ENCODE measurements around the gene ATP6V0B.
A peak's percentile ranks its signal among the peaks of the same experiment; 100 is the strongest.

Gene ATP6V0B

DNA sequence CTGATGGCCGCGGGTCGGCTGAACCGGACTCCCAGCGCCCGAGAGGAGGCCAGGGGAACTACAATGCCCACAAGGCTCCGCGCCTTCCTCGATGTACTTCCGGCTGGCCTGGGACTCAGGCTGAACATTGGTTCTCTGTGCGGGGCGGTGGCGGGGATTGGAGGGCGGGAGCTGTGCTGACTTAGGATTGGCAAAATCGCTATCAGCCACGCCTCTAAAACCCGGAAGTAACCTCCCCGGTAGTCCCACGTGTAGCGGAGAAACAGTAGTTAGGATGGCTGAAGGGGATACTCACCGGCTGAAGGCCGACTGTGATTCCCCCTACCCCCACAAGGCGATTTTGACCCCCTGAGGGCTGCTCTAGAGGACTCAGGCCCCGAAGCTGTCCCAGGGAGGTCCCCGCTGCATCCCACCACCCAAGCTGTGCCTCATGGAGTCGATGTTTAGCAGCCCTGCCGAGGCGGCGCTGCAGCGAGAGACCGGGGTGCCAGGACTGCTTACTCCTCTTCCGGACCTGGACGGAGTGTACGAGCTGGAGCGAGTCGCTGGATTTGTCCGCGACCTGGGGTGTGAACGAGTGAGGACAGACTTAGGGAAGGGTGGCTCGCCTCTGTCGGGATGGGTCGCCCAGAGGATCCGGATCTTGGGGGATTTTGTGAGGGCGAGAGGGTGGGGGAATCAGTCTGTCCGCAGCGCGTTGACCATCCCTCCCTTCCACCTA is 4.9 kb upstream of the ATP6V0B start, which contains the start of gene DPH2:
TSS of gene DPH2 (plus strand) at position 265 of the 721 bp plus-strand sequence. CDS start at position 431, 166 bp downstream.
- DNase-seq (ENCODE audit: low read depth in 2 of 2), result peak; percentile 82 to 88

DNA sequence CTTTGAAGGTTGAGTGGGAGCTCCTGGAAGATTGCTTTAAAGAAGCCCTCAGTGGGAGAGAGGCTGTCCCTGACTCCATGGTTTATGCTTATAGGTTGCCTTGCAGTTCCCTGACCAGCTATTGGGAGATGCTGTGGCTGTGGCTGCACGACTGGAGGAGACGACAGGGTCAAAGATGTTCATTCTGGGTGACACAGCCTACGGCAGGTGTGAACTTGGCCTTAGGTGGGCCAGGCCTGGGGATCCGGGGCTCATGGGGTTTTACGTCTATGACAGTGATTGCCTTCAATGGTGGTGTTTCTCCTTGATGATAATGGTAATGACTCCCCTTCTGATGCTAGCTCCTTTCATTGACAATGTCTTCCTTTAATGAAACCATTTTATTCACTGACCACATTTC is 4.3 kb upstream of the ATP6V0B start:
- DNase-seq (ENCODE audit: low read depth in 2 of 2), result no peak

DNA sequence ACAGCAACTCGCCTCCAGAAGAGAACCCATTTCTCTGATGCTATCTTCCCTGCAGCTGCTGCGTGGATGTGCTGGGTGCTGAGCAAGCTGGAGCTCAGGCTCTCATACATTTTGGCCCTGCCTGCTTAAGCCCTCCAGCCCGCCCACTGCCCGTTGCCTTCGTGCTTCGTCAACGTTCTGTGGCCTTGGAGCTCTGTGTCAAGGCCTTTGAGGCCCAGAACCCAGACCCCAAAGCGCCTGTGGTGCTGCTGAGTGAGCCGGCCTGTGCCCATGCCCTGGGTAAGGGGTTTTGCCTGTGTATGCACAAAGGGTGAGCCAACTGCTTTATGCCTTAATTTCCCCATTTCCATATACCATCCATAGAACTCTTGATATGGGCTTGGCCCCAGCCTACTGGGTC is 3.8 kb upstream of the ATP6V0B start:
- no peak for DNase-seq (ENCODE audit: low read depth in 2 of 2)

DNA sequence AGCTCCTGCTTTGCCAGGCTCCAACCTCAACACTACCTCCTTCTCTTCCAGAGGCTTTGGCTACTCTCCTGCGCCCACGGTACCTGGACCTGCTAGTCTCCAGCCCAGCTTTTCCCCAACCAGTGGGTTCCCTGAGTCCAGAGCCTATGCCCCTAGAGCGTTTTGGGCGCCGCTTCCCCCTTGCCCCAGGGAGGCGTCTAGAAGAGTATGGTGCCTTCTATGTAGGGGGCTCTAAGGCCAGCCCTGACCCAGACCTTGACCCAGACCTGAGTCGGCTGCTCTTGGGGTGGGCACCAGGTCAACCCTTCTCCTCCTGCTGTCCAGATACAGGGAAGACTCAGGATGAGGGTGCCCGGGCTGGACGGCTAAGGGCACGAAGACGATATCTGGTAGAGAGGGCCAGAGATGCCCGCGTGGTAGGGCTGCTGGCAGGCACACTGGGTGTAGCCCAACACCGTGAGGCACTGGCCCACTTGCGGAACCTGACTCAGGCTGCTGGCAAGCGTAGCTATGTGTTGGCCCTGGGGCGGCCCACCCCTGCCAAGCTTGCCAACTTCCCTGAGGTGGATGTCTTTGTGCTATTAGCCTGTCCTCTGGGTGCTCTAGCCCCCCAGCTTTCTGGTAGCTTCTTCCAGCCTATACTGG is 3.3 kb upstream of the ATP6V0B start:
- no peak for DNase-seq (ENCODE audit: low read depth in 2 of 2)

DNA sequence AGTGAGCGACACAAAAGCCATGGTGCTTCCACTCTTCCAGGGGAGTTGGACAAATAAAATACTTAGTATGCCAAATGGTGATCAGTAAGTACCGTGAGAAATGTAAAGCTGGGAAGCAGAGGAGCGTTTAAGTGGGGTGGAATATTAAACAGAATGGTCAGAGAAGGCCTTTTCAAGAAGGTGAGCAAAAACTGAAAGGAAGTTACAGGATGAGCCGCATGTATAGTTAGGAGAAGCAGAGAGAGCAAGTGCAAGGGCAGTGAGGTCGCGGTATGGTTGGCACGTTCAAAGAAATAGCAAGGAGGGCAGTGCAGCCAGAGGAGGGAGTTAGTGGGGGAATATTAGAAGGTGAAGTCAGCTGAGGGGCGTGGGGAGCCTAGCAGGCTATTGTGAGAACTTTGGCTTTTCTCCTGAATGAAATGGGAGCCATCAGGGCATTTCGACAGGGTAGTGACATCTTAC is 748 bp upstream of the ATP6V0B start:
- no peak for DNase-seq (ENCODE audit: low read depth in 2 of 2)

DNA sequence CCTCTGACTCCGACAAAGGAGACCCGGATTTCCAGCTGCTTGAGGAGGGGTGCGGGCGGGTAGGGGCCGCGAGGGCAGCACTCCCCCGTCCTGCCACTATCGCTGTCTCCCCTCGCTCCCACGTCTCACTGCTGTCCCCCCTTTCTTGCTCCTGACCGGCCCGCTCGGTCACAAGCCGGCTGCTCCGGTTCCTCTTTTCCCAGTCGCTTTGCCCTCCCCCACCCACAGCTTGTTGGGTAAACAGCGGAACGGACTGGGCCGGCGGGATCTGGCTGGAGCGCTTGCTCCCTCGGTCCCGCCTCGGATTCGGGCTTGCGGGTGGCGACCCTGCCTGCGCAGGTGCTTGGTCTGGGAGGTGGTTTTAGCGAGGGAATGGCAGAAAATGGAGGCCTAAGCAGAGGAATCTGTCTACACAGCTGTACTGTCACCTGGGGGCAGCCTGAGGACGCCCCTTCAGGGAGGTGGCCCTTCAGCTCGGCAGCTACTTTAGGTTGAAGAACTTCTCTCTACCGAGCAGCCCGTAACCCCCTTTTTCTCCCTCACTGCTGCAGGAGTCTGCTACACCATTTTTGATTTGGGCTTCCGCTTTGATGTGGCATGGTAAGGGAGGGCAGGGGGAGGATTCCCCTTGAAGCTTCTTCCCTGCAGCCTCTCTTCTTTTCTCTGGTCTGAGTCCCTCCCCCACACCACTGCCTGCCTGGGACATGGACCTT is 645 bp downstream of the ATP6V0B start:
- DNase-seq (ENCODE audit: low read depth in 2 of 2), result no peak

DNA sequence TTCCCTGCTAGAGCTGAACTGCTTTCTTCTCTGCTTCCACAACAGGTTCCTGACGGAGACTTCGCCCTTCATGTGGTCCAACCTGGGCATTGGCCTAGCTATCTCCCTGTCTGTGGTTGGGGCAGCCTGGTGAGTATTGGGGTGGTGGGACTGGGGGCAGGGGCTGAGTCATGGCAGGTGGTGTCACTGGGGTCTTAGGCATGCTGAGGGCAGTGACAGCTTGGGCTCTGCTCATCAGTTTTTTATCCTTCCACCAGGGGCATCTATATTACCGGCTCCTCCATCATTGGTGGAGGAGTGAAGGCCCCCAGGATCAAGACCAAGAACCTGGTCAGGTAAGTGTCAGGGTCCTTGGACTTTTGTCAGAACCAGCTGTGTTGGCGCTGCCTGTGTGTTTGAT is 1.3 kb downstream of the ATP6V0B start:
- no peak for DNase-seq (ENCODE audit: low read depth in 2 of 2)

DNA sequence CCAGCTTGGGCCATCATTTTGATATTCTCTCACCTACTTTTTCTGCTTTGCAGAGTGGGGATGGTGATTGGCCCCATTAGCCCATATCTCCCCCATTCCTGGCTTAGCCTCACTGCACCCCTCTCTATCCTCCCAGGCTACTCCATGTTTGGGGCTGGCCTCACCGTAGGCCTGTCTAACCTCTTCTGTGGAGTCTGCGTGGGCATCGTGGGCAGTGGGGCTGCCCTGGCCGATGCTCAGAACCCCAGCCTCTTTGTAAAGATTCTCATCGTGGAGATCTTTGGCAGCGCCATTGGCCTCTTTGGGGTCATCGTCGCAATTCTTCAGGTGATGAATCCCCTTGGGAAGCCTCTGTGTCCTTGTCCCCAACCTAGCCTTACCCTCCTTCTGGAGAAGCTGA is 2.1 kb downstream of the ATP6V0B start:
- DNase-seq (ENCODE audit: low read depth in 2 of 2), result no peak

DNA sequence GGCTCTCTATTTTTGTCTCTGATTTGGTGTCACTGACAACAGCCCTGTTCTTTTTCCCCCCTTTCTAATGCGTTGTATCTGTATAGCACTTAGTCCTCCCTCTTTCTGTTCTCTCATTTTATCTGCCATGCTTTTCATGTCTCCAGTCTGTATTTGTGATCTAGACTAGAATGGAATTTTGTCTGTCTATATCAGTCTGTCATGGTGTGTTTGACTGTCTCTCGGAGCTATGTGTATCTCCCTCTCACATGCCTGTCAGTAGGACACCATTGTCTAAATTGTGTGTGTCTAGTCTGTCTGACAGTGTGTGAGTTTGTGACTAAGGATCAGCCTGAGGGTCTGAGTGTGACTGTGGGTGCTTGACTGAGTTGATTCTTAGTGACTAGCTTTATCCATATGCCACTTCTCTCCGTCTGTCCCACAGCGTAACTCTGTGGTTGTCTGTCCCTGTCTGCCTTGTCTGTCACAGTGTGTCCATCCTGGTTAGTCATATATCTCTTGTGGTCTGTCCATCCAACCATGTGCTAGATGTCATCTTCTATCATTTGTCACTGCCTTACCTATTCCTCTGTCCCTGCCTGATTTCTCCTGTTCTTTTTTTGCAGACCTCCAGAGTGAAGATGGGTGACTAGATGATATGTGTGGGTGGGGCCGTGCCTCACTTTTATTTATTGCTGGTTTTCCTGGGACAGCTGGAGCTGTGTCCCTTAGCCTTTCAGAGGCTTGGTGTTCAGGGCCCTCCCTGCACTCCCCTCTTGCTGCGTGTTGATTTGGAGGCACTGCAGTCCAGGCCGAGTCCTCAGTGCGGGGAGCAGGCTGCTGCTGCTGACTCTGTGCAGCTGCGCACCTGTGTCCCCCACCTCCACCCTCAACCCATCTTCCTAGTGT is 2.9 kb downstream of the ATP6V0B start:
- DNase-seq (ENCODE audit: low read depth in 2 of 2), result no peak

DNA sequence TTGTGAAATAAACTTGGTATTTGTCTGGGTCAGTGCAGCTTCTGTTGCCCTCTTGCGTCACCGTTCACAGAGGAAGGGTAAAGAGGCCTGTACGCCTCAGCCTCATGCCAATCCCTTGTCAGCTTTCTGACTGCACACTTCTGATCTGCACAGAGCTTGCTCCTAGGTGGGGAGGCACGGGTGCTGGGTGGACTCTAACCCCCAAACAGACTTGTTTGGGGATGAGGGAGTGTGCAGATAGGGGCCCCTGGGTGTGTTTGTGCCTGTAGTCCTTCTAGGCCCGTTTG is 3.4 kb downstream of the ATP6V0B start:
- DNase-seq (ENCODE audit: low read depth in 2 of 2), result no peak

DNA sequence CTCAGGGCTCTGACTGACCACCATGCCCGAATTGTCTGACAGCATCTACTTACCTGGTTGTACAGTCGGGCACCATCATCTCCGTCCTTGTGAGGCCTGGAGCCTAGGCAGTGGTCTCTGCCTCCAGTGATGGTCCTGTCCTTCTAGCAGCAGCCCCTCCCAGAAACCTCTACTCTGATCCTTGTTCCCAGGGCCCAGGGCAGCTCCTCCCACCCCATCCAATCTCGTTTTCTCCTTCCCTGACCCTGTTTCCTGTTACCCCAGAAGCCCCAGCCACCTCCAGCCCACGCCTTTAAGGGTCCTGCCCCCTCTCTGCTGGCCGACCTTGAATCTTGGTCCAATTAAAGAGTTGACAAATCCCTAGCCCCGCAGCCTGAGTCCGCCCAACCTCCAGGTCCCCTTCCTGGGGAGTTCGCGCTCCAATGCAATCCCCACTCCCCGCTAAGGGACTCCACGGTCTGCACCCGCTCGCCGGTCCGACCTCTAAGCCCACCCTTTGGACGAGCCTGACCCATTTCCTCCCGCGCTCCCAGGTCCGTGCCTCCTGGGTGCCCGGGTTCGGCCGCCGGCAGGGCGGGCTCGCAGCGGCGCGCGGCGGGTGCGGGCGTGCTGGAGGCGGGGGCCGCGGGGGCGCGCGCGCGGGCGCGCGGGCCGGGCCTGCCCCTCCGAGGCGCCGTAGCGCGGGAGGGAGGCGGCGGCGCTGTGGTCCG is 3.9 kb downstream of the ATP6V0B start, which contains the start of gene B4GALT2:
TSS of gene B4GALT2 (plus strand) at position 660 of the 710 bp plus-strand sequence. CDS start 1,951 bp downstream, outside the sequence.
- no peak for DNase-seq (ENCODE audit: low read depth in 2 of 2)

DNA sequence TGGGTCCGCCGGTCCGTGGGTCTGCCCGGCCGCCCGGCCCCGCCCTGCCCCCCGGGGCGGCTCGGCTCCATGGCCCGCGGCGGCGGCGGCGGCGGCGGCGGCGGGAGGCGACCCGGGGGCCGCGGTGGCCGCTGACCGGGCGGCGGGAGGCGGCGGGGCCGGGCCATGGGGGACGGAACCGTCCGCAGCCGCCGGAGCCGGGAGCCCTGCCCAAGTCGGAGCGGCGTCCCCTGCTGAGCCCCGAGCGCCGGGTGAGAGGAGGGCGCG is 4.4 kb downstream of the ATP6V0B start:
- DNase-seq (ENCODE audit: low read depth in 2 of 2), result no peak

DNA sequence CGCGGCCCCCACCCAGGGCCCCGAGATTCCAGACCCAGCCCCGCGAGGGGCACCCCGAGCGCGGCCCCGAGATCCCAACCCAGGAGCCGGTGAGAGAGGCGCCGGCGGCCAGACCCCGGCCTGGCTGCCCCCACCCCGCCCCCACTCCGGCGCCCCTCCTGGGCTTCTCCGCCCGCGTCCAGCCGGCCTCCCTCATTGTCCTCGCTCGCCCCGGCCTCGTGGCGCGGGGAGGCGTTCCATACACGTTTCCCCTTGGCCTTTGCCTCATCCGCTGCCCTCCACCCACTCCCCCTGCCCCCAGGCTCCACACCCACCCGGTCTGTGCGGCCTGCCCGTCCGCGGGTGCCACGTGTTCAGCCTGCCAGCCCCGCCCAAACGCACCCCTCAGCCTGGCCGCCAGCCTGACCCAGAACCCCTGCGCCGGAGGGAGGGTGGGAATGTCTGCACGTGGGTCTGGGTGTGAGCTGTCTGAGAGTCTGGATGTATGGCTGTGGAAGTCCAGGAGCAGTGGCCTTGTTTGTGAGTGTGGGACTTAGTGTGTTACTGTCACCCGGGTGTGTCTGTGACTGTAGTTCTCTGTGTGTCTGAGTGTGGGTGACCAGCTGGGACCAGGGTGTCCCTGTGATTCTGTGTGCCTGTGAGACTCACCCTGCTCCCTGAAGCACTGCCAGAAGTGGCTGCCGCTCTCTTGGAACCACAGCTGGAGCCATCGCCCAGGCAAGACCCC is 4.9 kb downstream of the ATP6V0B start:
- no peak for DNase-seq (ENCODE audit: low read depth in 2 of 2)

DNA sequence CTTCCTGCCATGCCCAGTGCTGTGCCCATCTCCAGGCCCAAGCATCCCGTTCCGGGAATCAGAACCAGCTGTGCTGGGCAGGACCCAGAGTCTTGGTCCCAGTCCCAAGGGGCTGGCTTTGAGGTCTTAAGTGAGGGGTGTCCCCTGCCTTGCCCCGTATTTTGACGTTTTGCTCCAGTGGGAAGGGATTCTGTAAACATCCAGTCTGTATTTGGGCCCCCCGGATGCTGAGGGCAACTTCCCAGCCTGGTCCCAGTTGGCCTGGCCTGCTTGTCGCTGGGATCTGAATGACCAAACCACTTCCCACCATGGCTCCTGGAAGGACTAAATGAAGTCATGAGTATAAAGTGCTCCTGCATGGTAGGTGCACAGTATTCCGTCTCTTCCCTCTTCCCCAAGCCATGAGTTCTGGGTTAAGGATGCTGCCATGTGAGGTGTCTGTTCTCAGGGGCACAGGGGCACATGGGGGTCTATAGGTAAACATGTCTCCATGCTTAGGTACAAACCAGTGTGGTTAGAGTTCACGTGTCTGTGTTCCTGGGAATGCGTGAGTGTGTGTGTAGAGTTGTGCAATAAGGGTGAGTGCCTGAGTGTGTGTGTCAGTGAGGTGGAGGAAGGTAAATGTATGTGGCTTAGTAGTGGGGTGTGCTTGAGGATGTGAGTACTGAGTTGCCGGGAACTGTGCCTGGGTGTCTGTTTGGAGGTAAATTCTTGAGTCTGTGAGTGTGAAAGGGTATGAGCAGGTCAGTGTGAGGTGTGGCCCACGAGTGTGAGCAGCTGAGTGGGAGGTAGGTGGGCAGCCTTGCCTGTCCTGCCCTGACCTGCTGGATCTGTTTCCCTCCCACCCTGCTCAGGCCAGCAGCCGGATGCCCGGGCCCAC is 5.7 kb downstream of the ATP6V0B start:
- DNase-seq (ENCODE audit: low read depth in 2 of 2), result no peak

DNA sequence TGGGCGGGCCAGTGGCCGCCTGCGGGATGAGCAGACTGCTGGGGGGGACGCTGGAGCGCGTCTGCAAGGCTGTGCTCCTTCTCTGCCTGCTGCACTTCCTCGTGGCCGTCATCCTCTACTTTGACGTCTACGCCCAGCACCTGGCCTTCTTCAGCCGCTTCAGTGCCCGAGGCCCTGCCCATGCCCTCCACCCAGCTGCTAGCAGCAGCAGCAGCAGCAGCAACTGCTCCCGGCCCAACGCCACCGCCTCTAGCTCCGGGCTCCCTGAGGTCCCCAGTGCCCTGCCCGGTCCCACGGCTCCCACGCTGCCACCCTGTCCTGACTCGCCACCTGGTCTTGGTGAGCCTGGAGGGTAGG is 6.4 kb downstream of the ATP6V0B start:
- DNase-seq (ENCODE audit: low read depth in 2 of 2), result no peak

DNA sequence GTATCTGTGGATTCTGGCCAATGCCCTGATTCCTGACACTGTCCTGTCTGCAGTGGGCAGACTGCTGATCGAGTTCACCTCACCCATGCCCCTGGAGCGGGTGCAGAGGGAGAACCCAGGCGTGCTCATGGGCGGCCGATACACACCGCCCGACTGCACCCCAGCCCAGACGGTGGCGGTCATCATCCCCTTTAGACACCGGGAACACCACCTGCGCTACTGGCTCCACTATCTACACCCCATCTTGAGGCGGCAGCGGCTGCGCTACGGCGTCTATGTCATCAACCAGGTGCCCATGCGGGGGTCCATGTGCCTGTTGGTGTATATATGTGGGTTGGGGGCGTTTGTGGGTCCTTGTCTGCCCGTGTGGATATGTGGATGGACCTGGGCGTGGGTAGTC is 6.9 kb downstream of the ATP6V0B start:
- no peak for DNase-seq (ENCODE audit: low read depth in 2 of 2)

DNA sequence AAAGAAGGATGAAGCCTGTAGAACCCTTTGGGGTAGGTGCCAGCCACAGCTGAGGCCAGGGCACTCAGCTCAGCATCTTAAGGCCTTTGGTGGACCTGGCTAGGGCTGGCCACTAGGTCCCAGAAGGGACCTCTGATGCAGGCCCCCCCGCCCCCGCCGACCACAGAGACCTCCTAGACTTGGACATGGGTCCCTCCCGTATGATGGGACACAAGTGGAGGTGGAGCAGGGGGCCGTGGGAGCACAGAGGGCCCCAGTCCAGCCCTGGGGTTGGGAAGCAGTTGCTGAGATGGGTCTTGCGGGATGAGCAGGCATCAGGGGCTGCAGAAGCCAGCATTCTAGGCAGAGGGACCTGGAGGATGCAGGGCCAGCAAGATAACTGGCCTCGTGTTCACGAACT is 7.5 kb downstream of the ATP6V0B start:
- DNase-seq (ENCODE audit: low read depth in 2 of 2), result no peak

DNA sequence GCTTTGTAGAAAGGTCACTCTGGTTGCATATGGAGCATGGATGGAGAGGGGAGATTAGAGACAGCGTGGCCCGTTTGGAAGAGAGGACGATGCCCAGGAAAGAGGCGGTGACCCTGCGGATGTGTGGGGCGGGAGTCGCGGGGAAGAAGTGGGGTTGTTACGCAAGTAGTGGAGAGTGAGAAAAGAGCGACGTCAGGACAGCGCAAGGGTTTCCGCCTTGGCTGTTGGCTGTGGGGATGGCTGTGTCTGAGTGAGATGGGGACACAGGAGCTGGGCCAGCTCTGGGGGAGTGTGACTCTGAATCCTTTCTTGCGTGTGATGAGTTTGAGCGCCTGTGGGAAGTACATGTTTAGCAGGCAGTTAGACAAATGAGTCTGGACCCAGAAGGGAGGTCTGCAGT is 8.0 kb downstream of the ATP6V0B start:
- DNase-seq (ENCODE audit: low read depth in 2 of 2), result no peak

DNA sequence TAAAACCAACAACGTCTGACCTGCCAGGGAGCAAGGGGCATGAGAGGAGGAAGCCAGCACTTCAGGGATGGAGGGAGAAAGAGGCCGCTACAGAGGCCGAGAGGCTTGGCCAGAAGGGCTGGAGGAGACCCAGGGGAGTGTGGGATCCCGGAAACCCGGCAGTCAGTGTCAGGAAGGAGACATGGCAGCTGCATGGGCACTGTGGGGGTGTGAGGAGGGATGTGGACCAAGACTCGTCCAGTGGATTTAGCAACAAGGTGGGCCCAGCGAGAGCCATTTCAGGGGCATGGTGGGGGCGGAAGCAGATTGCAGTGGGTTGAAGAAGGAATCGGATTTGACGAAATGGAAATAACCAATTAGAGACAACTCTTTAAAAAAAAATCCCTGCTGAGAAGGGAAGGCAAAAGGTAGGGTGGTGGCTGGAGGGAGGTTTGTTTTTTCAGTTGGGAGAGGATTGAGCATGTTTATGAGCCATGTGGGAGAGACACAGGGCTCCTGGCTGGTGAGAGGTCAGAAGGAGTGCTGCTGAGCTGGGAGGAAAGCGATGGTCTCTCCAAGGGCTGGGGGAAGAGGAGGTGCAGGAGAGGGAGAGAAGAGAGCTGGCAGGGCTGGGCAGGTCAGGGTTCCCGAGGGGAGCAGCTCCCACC is 8.6 kb downstream of the ATP6V0B start:
- DNase-seq (ENCODE audit: low read depth in 2 of 2), result no peak
